ENCODE measurements around the gene CBFA2T2.

- TF ChIP-seq CTCF (conservative IDR thresholded peaks at IDR 0.05) (no peak), ZFX (IDR thresholded peaks at IDR 0.05) (no peak)
These were observed 70.1 kb downstream of the CBFA2T2 start for GRCh38 chr20:33560026-33560425.
